OCI-LY3 (cell line): ENCODE results near the gene G6PC2.

ENCODE experiments used
- H2AFZ ChIP-seq: fragments of 200-600, 300-600 bp; shearing (Covaris generic); 2 replicates; pipeline ENCODE4 v1.6.0; 2014; ENCODE audit warnings: antibody characterized with exemption, low read depth, low read length
- H3K27ac ChIP-seq: fragments of 200-600, 300-600 bp; sonication (generic); 2 replicates; pipeline ENCODE4 v1.5.1; 2014; ENCODE audit warnings: mild to moderate bottlenecking, low read length, moderate library complexity, mixed read lengths
- H3K27me3 ChIP-seq: fragments of 200-600, 300-600 bp; sonication (generic); 2 replicates; pipeline ENCODE4 v1.6.1; 2014; ENCODE audit warnings: low read depth, low read length, mixed read lengths
- H3K36me3 ChIP-seq: fragments of 200-600, 300-600 bp; sonication (generic); replicated peaks from 2 replicates; pipeline ENCODE3; 2014; ENCODE audit warnings: low read depth, low read length, mixed read lengths
- H3K4me1 ChIP-seq: fragments of 300-600, 200-600 bp; sonication (generic); 2 replicates; pipeline ENCODE4 v1.6.1; 2014; ENCODE audit warnings: low read length, mixed read lengths
- H3K4me2 ChIP-seq: fragments of 200-600, 300-600 bp; sonication (generic); 2 replicates; pipeline ENCODE4 v1.6.1; 2014; ENCODE audit warnings: low read length, mixed read lengths
- H3K4me3 ChIP-seq: fragments of 300-600, 200-600 bp; sonication (generic); 2 replicates; pipeline ENCODE4 v1.5.1; 2014; ENCODE audit warnings: antibody characterized with exemption, mild to moderate bottlenecking, low read length, moderate library complexity
- H3K79me2 ChIP-seq: fragments of 300-600, 200-600 bp; shearing (Covaris generic); 2 replicates; pipeline ENCODE4 v1.6.1; 2014; ENCODE audit warnings: mild to moderate bottlenecking, low read length, mixed read lengths
- H3K9ac ChIP-seq: fragments of 300-600, 200-600 bp; shearing (Covaris generic); 2 replicates; pipeline ENCODE4 v1.6.0; 2014; ENCODE audit warnings: mild to moderate bottlenecking, low read length, moderate library complexity
- H3K9me3 ChIP-seq: fragments of 200-600, 300-600 bp; shearing (Covaris generic); 2 replicates; pipeline ENCODE4 v1.6.1; 2014; ENCODE audit warnings: low read length, mixed read lengths; ENCODE audit not compliant: insufficient read depth
- H4K20me1 ChIP-seq: fragments of 200-600, 300-600 bp; sonication (generic); 2 replicates; pipeline ENCODE4 v1.6.1; 2016; ENCODE audit warnings: low read length, mixed read lengths; ENCODE audit not compliant: insufficient read depth
- CTCF ChIP-seq: fragments of 200-600, 300-600 bp; sonication (generic); IDR thresholded peaks from 2 replicates; pipeline ENCODE4 v1.5.1; 2014; ENCODE audit warnings: antibody characterized with exemption, low read length, low read depth
- EZH2phosphoT487 ChIP-seq: fragments of 200-600 bp; shearing (Covaris generic); IDR thresholded peaks from 2 replicates; pipeline ENCODE4 v1.6.1; 2018; ENCODE audit warnings: antibody characterized with exemption, mixed run types, low read depth

G6PC2 gene, protein sequence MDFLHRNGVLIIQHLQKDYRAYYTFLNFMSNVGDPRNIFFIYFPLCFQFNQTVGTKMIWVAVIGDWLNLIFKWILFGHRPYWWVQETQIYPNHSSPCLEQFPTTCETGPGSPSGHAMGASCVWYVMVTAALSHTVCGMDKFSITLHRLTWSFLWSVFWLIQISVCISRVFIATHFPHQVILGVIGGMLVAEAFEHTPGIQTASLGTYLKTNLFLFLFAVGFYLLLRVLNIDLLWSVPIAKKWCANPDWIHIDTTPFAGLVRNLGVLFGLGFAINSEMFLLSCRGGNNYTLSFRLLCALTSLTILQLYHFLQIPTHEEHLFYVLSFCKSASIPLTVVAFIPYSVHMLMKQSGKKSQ

DNA sequence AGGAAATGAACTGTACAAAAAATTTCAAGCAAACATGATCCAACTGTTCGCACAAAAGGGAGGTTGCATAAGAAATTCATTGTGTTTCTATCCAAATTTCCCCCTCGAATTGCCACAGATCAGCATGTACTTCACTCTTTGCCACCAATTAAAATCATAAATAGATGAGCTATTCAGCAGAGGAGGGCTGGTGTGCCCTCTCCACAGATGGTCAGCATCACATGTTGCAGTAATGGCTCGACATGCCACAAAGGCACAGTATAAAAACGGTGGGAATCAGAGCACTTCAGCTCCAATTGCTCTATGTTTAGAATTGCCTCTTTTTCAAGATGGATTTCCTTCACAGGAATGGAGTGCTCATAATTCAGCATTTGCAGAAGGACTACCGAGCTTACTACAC lies at the start of gene G6PC2:
Gene G6PC2, plus strand, starts transcription at position 289 of the 400 bp plus-strand sequence. Its CDS starts 41 bp downstream, at position 330.
- TF ChIP-seq CTCF (no peak), EZH2phosphoT487 (no peak)
- H4K20me1 ChIP-seq = no peaks in the 10 kb centered on the region
- H3K36me3 ChIP-seq = no peaks in the 10 kb centered on the region
- no peak within 1 kb of the TSS for H3K27ac ChIP-seq
- no peak within 1 kb of the TSS for H3K4me2 ChIP-seq
- no peaks in the 10 kb centered on the region for H3K4me1 ChIP-seq
- H3K9me3 ChIP-seq = no peaks in the 10 kb centered on the region
- no peak within 1 kb of the TSS for H2AFZ ChIP-seq
- no peaks in the 10 kb centered on the region for H3K79me2 ChIP-seq
- 0 out of 2 replicates have a peak, but pooled peaks cover 7% of the 10 kb centered on the region for H3K27me3 ChIP-seq
- no peak within 1 kb of the TSS for H3K9ac ChIP-seq
- no peak within 1 kb of the TSS for H3K4me3 ChIP-seq

DNA sequence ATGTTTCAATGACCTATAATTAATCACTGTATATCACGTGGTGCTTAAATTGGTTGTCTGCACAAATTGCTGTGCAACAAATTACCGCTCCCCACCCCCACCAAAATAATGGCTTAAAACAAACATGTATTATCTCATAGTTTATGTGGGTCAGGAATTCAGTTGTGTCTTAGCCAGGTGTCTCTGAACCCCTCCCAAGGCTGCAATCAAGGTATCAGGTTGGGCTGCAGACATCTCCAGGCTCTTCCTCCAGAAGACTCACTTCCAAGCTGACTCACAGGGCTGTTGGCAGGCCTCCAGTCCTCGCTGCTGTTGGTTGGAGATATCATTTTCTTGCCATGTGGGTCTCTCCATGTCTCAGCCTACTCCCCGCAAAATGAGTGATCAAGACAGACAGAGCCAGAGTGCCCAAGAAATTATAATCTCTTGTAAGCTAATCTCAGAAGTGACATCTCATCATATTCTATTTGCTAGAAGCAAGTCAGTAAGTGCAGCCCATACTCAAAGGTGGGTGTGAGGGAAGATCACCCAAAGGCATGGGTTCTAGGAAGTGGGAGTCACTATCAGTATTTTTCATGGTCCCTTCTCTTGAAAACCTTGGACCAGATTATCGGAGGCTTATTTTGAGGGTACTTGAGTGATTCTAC lies 49.3 kb upstream of the G6PC2 start:
- no peaks in the 10 kb centered on the region for H4K20me1 ChIP-seq
- H2AFZ ChIP-seq = no peak overlapping the region
- H3K9me3 ChIP-seq = no peaks in the 10 kb centered on the region
- H3K4me2 ChIP-seq = no peak overlapping the region
- H3K27me3 ChIP-seq = no peaks in the 10 kb centered on the region
- H3K4me1 ChIP-seq = no peaks in the 10 kb centered on the region
- H3K9ac ChIP-seq = no peak overlapping the region
- no peaks in the 10 kb centered on the region for H3K36me3 ChIP-seq
- no peak for TF ChIP-seq CTCF
- no peak for TF ChIP-seq EZH2phosphoT487
- no peaks in the 10 kb centered on the region for H3K79me2 ChIP-seq
- H3K4me3 ChIP-seq = no peak overlapping the region
- no peak overlapping the region for H3K27ac ChIP-seq

- no peak overlapping the region for H3K4me3 ChIP-seq
- H3K79me2 ChIP-seq = no peaks in the 10 kb centered on the region
- H3K9ac ChIP-seq = no peak overlapping the region
- H3K4me2 ChIP-seq = no peak overlapping the region
- H3K36me3 ChIP-seq = no peaks in the 10 kb centered on the region
- no peak overlapping the region for H2AFZ ChIP-seq
- H3K9me3 ChIP-seq = no peaks in the 10 kb centered on the region
- H3K27ac ChIP-seq = no peak overlapping the region
- H3K27me3 ChIP-seq = no peaks in the 10 kb centered on the region
- no peak for TF ChIP-seq CTCF
- no peak for TF ChIP-seq EZH2phosphoT487
- no peaks in the 10 kb centered on the region for H3K4me1 ChIP-seq
- H4K20me1 ChIP-seq = no peaks in the 10 kb centered on the region
Observed at GRCh38 chr2:168852481-168852880, 48.6 kb upstream of the G6PC2 start.

DNA sequence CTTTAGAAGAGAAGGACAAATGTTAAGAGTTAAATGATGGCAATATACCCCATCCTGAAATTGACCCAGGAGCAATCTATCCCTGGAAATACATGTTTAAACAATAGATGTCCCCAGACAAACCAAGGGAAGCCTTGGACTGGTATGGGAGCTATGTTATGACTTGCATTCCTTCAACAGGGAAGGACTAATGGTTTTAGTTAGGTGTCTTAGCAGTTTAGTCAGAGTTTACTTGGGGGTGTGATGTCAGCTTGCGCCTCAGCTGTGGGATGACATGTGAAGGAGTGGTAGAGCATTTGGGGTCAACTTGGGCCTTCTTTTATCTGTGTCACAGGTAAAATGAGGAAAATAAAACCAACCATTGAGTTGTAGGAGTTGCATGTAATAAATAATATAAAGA lies 47.6 kb upstream of the G6PC2 start:
- Histone ChIP-seq H4K20me1 (no peaks in the 10 kb centered on the region), H3K79me2 (no peaks in the 10 kb centered on the region), H3K4me3 (no peak overlapping the region), H3K27me3 (no peaks in the 10 kb centered on the region), H3K36me3 (no peaks in the 10 kb centered on the region), H3K4me2 (no peak overlapping the region), H2AFZ (no peak overlapping the region), H3K27ac (no peak overlapping the region), H3K9ac (no peak overlapping the region), H3K9me3 (no peaks in the 10 kb centered on the region), H3K4me1 (no peaks in the 10 kb centered on the region)
- TF ChIP-seq CTCF (no peak), EZH2phosphoT487 (no peak)
